Common myeloid progenitor, CD34-positive (primary cell): ENCODE data around the gene TENM4.

Source experiments
- CTCF ChIA-PET: fragments of 350-600 bp; sonication (Branson Sonifier 250); formaldehyde crosslinking; loops from one replicate; lab custom pipeline; 2021; ENCODE audit warnings: antibody characterized with exemption; lab: Charles Lee
- POLR2A ChIA-PET: fragments of 350-600 bp; sonication (Branson Sonifier 250); formaldehyde crosslinking; loops from one replicate; lab custom pipeline; 2021; ENCODE audit warnings: antibody characterized with exemption; lab: Charles Lee
- DNase-seq, 3 donors: peaks; one replicate each; pipeline versions ENCODE4 v3.0.0 to v3.0.0-alpha.2; 2013
- H3K27ac ChIP-seq, 2 experiments: 1 replicate in 1 of 2; 2 replicates in 1 of 2; pipeline ENCODE4 v1.7.0; 2013; ENCODE audit warnings: inconsistent platforms in 2 of 2, low read length in 2 of 2, mild to moderate bottlenecking in 2 of 2, low read depth in 1 of 2, moderate library complexity in 1 of 2; ENCODE audit not compliant: severe bottlenecking in 2 of 2, insufficient read depth in 1 of 2, poor library complexity in 1 of 2
- H3K27me3 ChIP-seq, 5 experiments: replicated peaks in 2 of 5; 1 replicate in 3 of 5; 2 replicates in 2 of 5; pipeline versions ENCODE4 v1.6.1 to v1.7.0; 2013; ENCODE audit warnings: low read length in 4 of 5, mild to moderate bottlenecking in 2 of 5, moderate library complexity in 2 of 5, inconsistent platforms in 1 of 5; ENCODE audit not compliant: insufficient read depth in 5 of 5, control insufficient read depth in 4 of 5
- H3K36me3 ChIP-seq, 4 experiments: 1 replicate in 2 of 4; 2 replicates in 2 of 4; pipeline versions ENCODE4 v1.6.1 to v1.7.0; 2013; ENCODE audit warnings: low read length in 3 of 4, control low read depth in 1 of 4, mild to moderate bottlenecking in 1 of 4; ENCODE audit not compliant: control insufficient read depth in 4 of 4, insufficient read depth in 4 of 4
- H3K4me1 ChIP-seq, 4 experiments: 1 replicate in 3 of 4; 2 replicates in 1 of 4; pipeline versions ENCODE4 v1.6.1 to v1.7.1; 2013; ENCODE audit warnings: low read length in 3 of 4, mild to moderate bottlenecking in 3 of 4, control low read depth in 1 of 4, inconsistent platforms in 1 of 4, moderate library complexity in 1 of 4; ENCODE audit not compliant: control insufficient read depth in 4 of 4, insufficient read depth in 4 of 4; ENCODE audit errors: control extremely low read depth in 1 of 4
- H3K4me3 ChIP-seq, 7 experiments: 1 replicate in 4 of 7; 2 replicates in 3 of 7; pipeline versions ENCODE4 v1.5.1 to v1.7.0; 2013; ENCODE audit warnings: mild to moderate bottlenecking in 7 of 7, low read length in 6 of 7, moderate library complexity in 6 of 7, inconsistent platforms in 2 of 7, low read depth in 2 of 7, control low read depth in 1 of 7; ENCODE audit not compliant: insufficient read depth in 4 of 7, control insufficient read depth in 1 of 7; ENCODE audit errors: extremely low read depth in 1 of 7
- H3K9me3 ChIP-seq, 5 experiments: 1 replicate in 4 of 5; 2 replicates in 1 of 5; pipeline versions ENCODE4 v1.6.1 to v1.7.1; 2013; ENCODE audit warnings: low read length in 4 of 5, mild to moderate bottlenecking in 2 of 5, inconsistent platforms in 1 of 5, low read depth in 1 of 5, moderate library complexity in 1 of 5; ENCODE audit not compliant: control insufficient read depth in 4 of 5, insufficient read depth in 2 of 5; ENCODE audit errors: control extremely low read depth in 1 of 5
- WGBS: methylation state at CpG from one replicate; pipeline ENCODE4 v1.1.5; 2013; ENCODE audit not compliant: insufficient coverage; 5-methylcytosine and 5-hydroxymethylcytosine counted together

Gene TENM4

GRCh38 chr11:78838417-78838816, 602.4 kb downstream of the TENM4 start:
- Histone ChIP-seq H3K9me3 (no peaks in the 10 kb centered on the region), H3K4me3 (no peak overlapping the region), H3K27ac (no peak overlapping the region), H3K27me3 (peaks cover 0 to 4% (median 0%) of the 10 kb centered on the region in 5 experiments), H3K4me1 (no peaks in the 10 kb centered on the region), H3K36me3 (no peaks in the 10 kb centered on the region)
- ChIA-PET CTCF (no interaction called here), POLR2A (no interaction called here)
- no peak for DNase-seq
- no CpG with 5 or more reads among the region's 2 CpGs for WGBS

GRCh38 chr11:78835646-78836045, 605.2 kb downstream of the TENM4 start:
- no peaks in the 10 kb centered on the region for H3K9me3 ChIP-seq
- CTCF ChIA-PET = no interaction called here

GRCh38 chr11:78834886-78835285, 605.9 kb downstream of the TENM4 start:
- no peaks in the 10 kb centered on the region for H3K9me3 ChIP-seq
- H3K4me3 ChIP-seq = no peak overlapping the region
- no peaks in the 10 kb centered on the region for H3K4me1 ChIP-seq
- WGBS = 94% methylated on average over 2 of the region's 4 CpGs
- H3K27me3 ChIP-seq = peaks cover 0 to 6% (median 0%) of the 10 kb centered on the region in 5 experiments
- no peak overlapping the region for H3K27ac ChIP-seq
- DNase-seq = no peak
- ChIA-PET POLR2A (no interaction called here), CTCF (no interaction called here)
- H3K36me3 ChIP-seq = no peaks in the 10 kb centered on the region

More at GRCh38 chr11:78835646-78836045, 605.2 kb downstream of the TENM4 start:
- Histone ChIP-seq H3K36me3 (no peaks in the 10 kb centered on the region), H3K4me1 (no peaks in the 10 kb centered on the region), H3K4me3 (no peak overlapping the region), H3K27ac (no peak overlapping the region), H3K27me3 (peaks cover 0 to 6% (median 0%) of the 10 kb centered on the region in 5 experiments)
- DNase-seq = no peak
- WGBS = 94% methylated on average over 5 of the region's 5 CpGs
- POLR2A ChIA-PET = no interaction called here

DNA sequence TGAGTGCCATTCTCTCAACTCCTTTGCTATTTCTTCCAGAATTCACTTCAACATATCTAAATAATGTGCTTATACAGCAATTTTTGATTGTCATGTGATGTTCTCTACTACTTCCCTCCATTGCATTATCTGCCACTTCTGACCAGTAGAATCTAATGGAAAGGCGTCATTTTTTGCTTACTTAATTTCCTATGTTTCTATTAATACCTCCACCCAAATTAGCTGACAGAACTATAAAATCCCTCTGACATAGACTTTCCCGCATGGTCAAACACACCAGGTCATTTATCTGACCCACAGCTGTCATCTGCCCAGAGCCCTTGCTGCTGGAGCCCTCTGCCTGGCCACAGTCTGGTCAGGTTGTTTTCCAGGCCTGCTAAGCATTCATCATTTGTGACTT, 607.6 kb downstream of the TENM4 start:
- Histone ChIP-seq H3K27ac (no peak overlapping the region), H3K9me3 (no peaks in the 10 kb centered on the region), H3K36me3 (no peaks in the 10 kb centered on the region), H3K27me3 (peaks cover 0 to 6% (median 0%) of the 10 kb centered on the region in 5 experiments), H3K4me1 (no peaks in the 10 kb centered on the region), H3K4me3 (no peak overlapping the region)
- ChIA-PET POLR2A (no interaction called here), CTCF (interaction anchor here (1.0 kb wide), 1 partner anchor 15 kb away, joined by 3 read pairs; no protein-coding TSS in a partner anchor)
- DNase-seq = no peak
- 58% methylated on average over 2 of the region's 2 CpGs for WGBS

DNA sequence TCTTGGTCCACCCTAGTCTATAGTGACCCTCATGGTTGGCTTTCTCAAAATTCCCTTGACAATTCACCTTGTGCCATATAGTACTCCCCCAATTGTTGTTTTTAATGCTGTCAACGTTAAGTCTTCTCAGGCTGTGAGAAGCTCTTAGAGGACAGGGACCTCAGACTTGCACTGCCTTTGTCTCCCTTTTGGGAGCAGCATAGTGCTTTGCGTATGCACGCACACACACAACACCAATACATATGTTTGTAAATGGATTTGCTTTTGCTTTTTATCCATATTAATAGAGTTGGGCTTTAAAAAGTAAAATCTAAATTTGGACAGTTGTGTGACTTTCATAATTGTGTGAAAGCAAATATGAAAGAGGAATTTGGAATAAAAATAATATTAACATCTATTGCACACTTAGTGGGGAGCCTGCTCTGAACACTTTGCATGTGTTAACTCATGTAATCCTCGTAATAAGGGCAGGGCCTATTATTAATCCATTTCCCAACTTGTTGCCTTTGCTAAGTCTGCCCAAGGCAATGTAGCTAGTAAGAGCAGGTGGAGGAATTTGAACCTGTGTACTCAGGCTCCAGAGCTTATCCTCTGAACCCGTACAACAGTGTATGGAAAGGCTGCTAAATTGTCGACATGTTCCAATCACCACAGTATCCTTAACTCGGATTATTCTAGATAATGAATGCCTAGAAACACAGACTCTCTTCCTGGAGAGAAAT, 608.4 kb downstream of the TENM4 start:
- WGBS = 58% methylated on average over 3 of the region's 7 CpGs
- no peak overlapping the region for H3K27ac ChIP-seq
- no peak for DNase-seq
- no peaks in the 10 kb centered on the region for H3K4me1 ChIP-seq
- CTCF ChIA-PET = no interaction called here
- peaks cover 0 to 6% (median 0%) of the 10 kb centered on the region in 5 experiments for H3K27me3 ChIP-seq
- POLR2A ChIA-PET = no interaction called here
- H3K4me3 ChIP-seq = no peak overlapping the region
- H3K36me3 ChIP-seq = no peaks in the 10 kb centered on the region
- no peaks in the 10 kb centered on the region for H3K9me3 ChIP-seq

- Histone ChIP-seq H3K9me3 (no peaks in the 10 kb centered on the region), H3K4me1 (no peaks in the 10 kb centered on the region), H3K27me3 (peaks cover 0 to 6% (median 0%) of the 10 kb centered on the region in 5 experiments), H3K27ac (no peak overlapping the region), H3K4me3 (no peak overlapping the region), H3K36me3 (no peaks in the 10 kb centered on the region)
- CTCF ChIA-PET = no interaction called here
- no peak for DNase-seq
- 100% methylated on average over 4 of the region's 4 CpGs for WGBS
- POLR2A ChIA-PET = no interaction called here
Measured at GRCh38 chr11:78831571-78831970, 609.3 kb downstream of the TENM4 start.

- H3K27ac ChIP-seq = no peak overlapping the region
- CTCF ChIA-PET = no interaction called here
Measured at GRCh38 chr11:78830277-78830819, 610.5 kb downstream of the TENM4 start.

More at GRCh38 chr11:78830277-78830819, 610.5 kb downstream of the TENM4 start:
- POLR2A ChIA-PET = no interaction called here
- Histone ChIP-seq H3K36me3 (no peaks in the 10 kb centered on the region), H3K27me3 (peaks cover 0 to 6% (median 0%) of the 10 kb centered on the region in 5 experiments), H3K4me1 (no peaks in the 10 kb centered on the region), H3K9me3 (no peaks in the 10 kb centered on the region), H3K4me3 (no peak overlapping the region)
- 90% methylated on average over 9 of the region's 11 CpGs for WGBS
- no peak for DNase-seq
